ENCODE measurements around the gene HDGF. TPM values are rescaled to one million over a fixed set of nuclear protein-coding genes. Genes with fewer than 3 reads are reported as not detected.

The HDGF gene
- total RNA-seq, 1 experiment from 2014 or later, result 498 TPM

DNA sequence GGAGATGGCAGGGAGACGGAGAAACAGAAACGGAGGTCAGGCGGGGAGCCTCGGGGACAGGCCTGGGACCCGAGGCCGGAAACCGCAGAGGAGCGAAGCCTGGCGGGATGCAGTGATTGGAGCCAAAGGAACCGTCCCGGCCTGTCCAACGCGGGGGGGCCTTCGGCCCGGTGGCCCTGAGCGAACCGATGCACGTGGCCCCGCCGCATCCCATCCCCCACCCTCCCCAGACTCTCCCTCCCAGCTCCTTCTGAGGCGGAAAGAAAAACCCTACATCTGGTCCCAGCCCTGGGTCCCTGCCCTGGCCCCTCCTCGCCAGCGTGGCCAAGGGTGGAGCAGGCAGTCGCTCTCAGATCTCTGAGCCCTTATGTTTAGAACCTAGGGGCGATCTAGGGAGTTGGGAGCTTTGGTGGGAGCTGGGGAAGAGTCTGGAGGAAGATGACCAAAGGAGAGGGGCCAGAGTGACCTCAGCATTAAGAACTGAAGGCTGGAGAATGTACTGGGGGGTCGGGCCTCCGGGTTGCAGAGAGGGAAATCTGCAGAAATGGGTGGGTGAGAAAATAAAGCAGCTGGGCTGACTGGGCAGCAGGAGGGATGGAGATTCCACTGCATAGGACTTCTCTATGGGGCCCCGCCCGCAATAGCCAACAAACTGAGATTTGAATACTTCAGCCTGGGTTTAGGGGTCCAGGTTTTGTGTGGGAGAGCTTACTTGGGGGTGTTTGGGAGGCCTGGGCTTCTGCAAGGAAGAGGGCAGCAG is 44.6 kb downstream of the HDGF start:
- ChIA-PET POLR2A (ENCODE audit: unreplicated experiment) (interaction anchor here (0.6 to 2.3 kb wide), 3 partner anchors 14 to 34 kb away, joined by 3 to 28 read pairs (median 11); partner anchors contain the start of gene MRPL24), CTCF (interaction anchor here (0.6 to 8.4 kb wide), 3 partner anchors 17 to 48 kb away, joined by 3 to 109 read pairs (median 21); no protein-coding TSS in a partner anchor)
- H3K4me2 ChIP-seq, result no peak overlapping the region
- no peak overlapping the region for H2AFZ ChIP-seq
- H3K9me3 ChIP-seq (ENCODE audit: insufficient read depth, low read depth), result no peaks in the 10 kb centered on the region
- DNase-seq, result peak in 1 of 2 experiments; percentile 25
- H3K27me3 ChIP-seq (ENCODE audit: insufficient read depth, low read depth), result no peaks in the 10 kb centered on the region
- H3K27ac ChIP-seq, result no peak overlapping the region
- no peaks in the 10 kb centered on the region for H3K36me3 ChIP-seq (ENCODE audit: low read depth)
- peaks cover 23% of the 10 kb centered on the region for H3K79me2 ChIP-seq (ENCODE audit: low read depth)
- no TSS peak for BruUV-seq (replicated peaks)
- H4K20me1 ChIP-seq (ENCODE audit: insufficient read depth), result no peaks in the 10 kb centered on the region
- H3K4me1 ChIP-seq (replicated peaks; ENCODE audit: insufficient read depth), result peaks cover 55% of the 10 kb centered on the region
- H3K9me2 ChIP-seq (ENCODE audit: insufficient read depth), result no peaks in the 10 kb centered on the region
- H3F3A ChIP-seq (ENCODE audit: insufficient read depth, low read depth), result peaks cover 19% of the 10 kb centered on the region
- TF ChIP-seq, protein P1, sequence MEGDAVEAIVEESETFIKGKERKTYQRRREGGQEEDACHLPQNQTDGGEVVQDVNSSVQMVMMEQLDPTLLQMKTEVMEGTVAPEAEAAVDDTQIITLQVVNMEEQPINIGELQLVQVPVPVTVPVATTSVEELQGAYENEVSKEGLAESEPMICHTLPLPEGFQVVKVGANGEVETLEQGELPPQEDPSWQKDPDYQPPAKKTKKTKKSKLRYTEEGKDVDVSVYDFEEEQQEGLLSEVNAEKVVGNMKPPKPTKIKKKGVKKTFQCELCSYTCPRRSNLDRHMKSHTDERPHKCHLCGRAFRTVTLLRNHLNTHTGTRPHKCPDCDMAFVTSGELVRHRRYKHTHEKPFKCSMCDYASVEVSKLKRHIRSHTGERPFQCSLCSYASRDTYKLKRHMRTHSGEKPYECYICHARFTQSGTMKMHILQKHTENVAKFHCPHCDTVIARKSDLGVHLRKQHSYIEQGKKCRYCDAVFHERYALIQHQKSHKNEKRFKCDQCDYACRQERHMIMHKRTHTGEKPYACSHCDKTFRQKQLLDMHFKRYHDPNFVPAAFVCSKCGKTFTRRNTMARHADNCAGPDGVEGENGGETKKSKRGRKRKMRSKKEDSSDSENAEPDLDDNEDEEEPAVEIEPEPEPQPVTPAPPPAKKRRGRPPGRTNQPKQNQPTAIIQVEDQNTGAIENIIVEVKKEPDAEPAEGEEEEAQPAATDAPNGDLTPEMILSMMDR (conservative IDR thresholded peaks at IDR 0.05), result no peak
- TF ChIP-seq EZH2 (IDR thresholded peaks at IDR 0.05; ENCODE audit: low read depth), result no peak
- no peak overlapping the region for H3K4me3 ChIP-seq
- intact Hi-C loops (cut with micrococcal nuclease; ENCODE audit: unreplicated experiment), result loop anchor here (1.0 kb wide), 2 partner anchors 18 to 47 kb away; no protein-coding TSS in a partner anchor

DNA sequence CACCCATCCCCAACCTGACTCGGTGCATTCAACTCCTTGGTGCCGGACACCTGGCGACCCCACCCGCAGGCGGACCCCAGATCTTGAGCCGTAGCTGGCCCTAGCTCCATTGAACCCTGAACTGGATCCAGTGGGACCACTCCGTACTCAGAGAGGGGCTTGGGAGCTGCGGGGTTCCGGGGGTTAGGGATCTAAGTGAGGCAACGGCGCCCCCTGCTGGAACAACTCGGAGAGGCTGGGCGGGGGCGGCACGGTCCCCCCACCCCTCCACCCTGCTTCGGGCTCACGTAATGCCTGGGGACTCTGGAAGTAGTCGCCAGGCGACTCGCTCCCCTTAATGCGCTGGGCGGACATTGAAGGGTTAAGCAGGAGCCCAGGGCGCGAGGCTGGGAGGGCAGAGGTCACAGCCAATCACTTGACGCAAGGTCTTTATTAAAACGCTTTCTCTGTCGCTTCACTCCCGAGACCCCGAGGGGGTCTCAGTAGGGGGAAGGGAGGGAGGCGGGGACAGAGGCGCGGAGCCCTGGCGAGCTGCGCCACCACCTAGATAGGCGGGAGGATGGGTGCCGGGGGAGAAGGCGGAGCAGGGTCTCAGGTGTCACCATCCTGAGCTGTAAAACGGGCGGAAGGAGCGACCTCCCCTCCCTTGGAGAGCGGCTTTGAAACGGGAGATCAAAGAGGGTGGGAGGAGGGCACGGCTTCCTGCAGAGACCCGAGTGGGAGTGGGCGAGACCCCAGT is 45.4 kb downstream of the HDGF start:
- H3F3A ChIP-seq (ENCODE audit: insufficient read depth, low read depth), result peaks cover 19% of the 10 kb centered on the region
- peaks cover 30% of the 10 kb centered on the region for H3K79me2 ChIP-seq (ENCODE audit: low read depth)
- ChIA-PET POLR2A (ENCODE audit: unreplicated experiment) (interaction anchor here (0.6 to 2.3 kb wide), 12 partner anchors 11 to 782 kb away, joined by 3 to 28 read pairs (median 11); partner anchors contain the start of genes METTL25B and MRPL24), CTCF (interaction anchor here (3.8 to 8.4 kb wide), 2 partner anchors 16 to 20 kb away, joined by 21 to 109 read pairs; no protein-coding TSS in a partner anchor)
- no peaks in the 10 kb centered on the region for H3K36me3 ChIP-seq (ENCODE audit: low read depth)
- BruUV-seq (replicated peaks), result no TSS peak
- H4K20me1 ChIP-seq (ENCODE audit: insufficient read depth), result no peaks in the 10 kb centered on the region
- H3K4me3 ChIP-seq, result peak overlapping the region; percentile 79
- peak overlapping the region; percentile 92 for H3K4me2 ChIP-seq
- intact Hi-C loops (cut with micrococcal nuclease; ENCODE audit: unreplicated experiment), result loop anchor here (1.0 kb wide), 4 partner anchors 13 to 46 kb away; no protein-coding TSS in a partner anchor
- no peaks in the 10 kb centered on the region for H3K9me3 ChIP-seq (ENCODE audit: insufficient read depth, low read depth)
- H3K4me1 ChIP-seq (replicated peaks; ENCODE audit: insufficient read depth), result peaks cover 47% of the 10 kb centered on the region
- TF ChIP-seq, protein P1 (conservative IDR thresholded peaks at IDR 0.05), result peak; percentile 98
- no peak for TF ChIP-seq EZH2 (IDR thresholded peaks at IDR 0.05; ENCODE audit: low read depth)
- H2AFZ ChIP-seq, result peak overlapping the region; percentile 71
- H3K27me3 ChIP-seq (ENCODE audit: insufficient read depth, low read depth), result no peaks in the 10 kb centered on the region
- peak in 1 of 2 experiments; percentile 86 for DNase-seq
- H3K27ac ChIP-seq, result 0 out of 2 replicates have a peak overlapping the region, but pooled peaks have one; percentile 55
- no peaks in the 10 kb centered on the region for H3K9me2 ChIP-seq (ENCODE audit: insufficient read depth)

DNA sequence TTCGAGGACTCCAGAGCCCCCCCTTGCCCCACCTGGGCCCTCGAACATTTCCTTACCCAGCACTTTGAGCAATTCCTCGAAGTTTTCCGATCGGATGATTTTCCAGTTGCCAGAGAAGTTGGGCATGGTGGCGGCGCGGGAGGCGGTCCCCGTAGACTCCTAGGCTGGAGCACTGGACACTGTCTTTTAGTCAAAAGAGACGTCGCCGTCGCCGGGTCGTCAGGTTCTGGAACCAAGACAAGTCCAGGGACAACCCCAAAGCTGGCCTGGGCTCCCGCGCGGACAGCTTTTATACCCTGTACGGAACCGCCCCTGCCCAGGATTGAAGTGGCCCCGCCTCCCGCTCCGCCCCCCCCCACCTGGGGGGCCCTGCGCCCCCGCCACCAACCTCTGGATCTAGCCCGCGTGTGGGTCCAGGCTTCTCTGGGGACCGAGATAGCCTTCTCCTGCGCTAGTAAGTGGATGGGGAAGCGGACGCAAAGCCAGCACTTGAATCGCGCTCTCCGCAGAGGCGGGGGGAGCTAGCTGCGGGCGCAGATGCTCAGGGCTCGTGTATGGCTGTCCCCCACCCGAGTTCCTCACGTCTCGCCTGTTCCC is 46.1 kb downstream of the HDGF start, which contains the start of gene CRABP2:
TSS of gene CRABP2 (minus strand) at position 263 of the 597 bp plus-strand sequence. CDS start at position 126, 137 bp downstream.
- BruUV-seq (replicated peaks), result TSS peak; percentile 59
- CTCF ChIA-PET, result interaction anchor here (0.6 to 8.4 kb wide), 3 partner anchors 15 to 154 kb away, joined by 3 to 109 read pairs (median 21); no protein-coding TSS in a partner anchor

More for the DNA sequence above, 46.1 kb downstream of the HDGF start, which contains the start of gene CRABP2:
- Histone ChIP-seq H3K4me2 (peak within 1 kb of the TSS; percentile 92), H3K27me3 (ENCODE audit: insufficient read depth, low read depth) (no peaks in the 10 kb centered on the region), H3K9me2 (ENCODE audit: insufficient read depth) (no peaks in the 10 kb centered on the region), H3K9me3 (ENCODE audit: insufficient read depth, low read depth) (no peaks in the 10 kb centered on the region), H3K4me1 (replicated peaks; ENCODE audit: insufficient read depth) (peaks cover 41% of the 10 kb centered on the region), H3K27ac (peak within 1 kb of the TSS; percentile 55), H3K79me2 (ENCODE audit: low read depth) (peaks cover 30% of the 10 kb centered on the region), H3K4me3 (peak within 1 kb of the TSS; percentile 79), H3F3A (ENCODE audit: insufficient read depth, low read depth) (peaks cover 15% of the 10 kb centered on the region), H4K20me1 (ENCODE audit: insufficient read depth) (no peaks in the 10 kb centered on the region), H3K36me3 (ENCODE audit: low read depth) (no peaks in the 10 kb centered on the region), H2AFZ (peak within 1 kb of the TSS; percentile 71)
- POLR2A ChIA-PET (ENCODE audit: unreplicated experiment), result interaction anchor here (0.6 to 2.3 kb wide), 10 partner anchors 11 to 781 kb away, joined by 4 to 28 read pairs (median 11); partner anchors contain the start of gene METTL25B
- intact Hi-C loops (cut with micrococcal nuclease; ENCODE audit: unreplicated experiment), result loop anchor here (1.0 kb wide), 2 partner anchors 12 to 21 kb away; no protein-coding TSS in a partner anchor
- TF ChIP-seq, protein P1 (conservative IDR thresholded peaks at IDR 0.05), result no peak
- TF ChIP-seq EZH2 (IDR thresholded peaks at IDR 0.05; ENCODE audit: low read depth), result no peak
- DNase-seq, result peak in 1 of 2 experiments; percentile 60

Measured in PC-9 (cell line).